ENCODE measurements around the gene MRPL17.

- no peak for TF ChIP-seq CTCF (IDR thresholded peaks at IDR 0.05)
- no peak for TF ChIP-seq POLR2A (IDR thresholded peaks at IDR 0.05)
Observed at GRCh38 chr11:6670202-6670830, 12.8 kb downstream of the MRPL17 start.

Measured in esophagus squamous epithelium (tissue), 4 donors.